HepG2 (cell line): Measurements from ENCODE around the gene HOMEZ. TPM values are rescaled to one million over a fixed set of nuclear protein-coding genes. Genes with fewer than 3 reads are reported as not detected.

Source experiments
- ATAC-seq: fragments of 200-7000 bp; cut with Tn5 transposase; 3 replicates; pipeline ENCODE4 v1.9.1; 2020; ENCODE audit warnings: mild to moderate bottlenecking, moderate library complexity
- BruUV-seq: library from RNA; stranded (reverse); fragments of 400-500 nt; replicated peaks from 2 replicates; lab custom pipeline; 2021; lab: Mats Ljungman, UMichigan
- CTCF ChIA-PET: fragments of 300-600 bp; formaldehyde crosslinking; extraction: SDS; loops from one replicate; lab custom pipeline; 2021; ENCODE audit warnings: low total read pairs, inconsistent platforms, low intra/inter-chr PET ratio; lab: Yijun Ruan, JAX
- POLR2A ChIA-PET: fragments of 350-600 bp; sonication (Branson Sonifier 250); formaldehyde crosslinking; loops from one replicate; lab custom pipeline; 2020; ENCODE audit warnings: antibody characterized with exemption, inconsistent platforms; lab: Yijun Ruan, JAX
- DNase-seq: peaks from one replicate; pipeline ENCODE4 v3.0.0-alpha.2; 2015; ENCODE audit warnings: low spot score
- FAIRE-seq: peaks from 3 replicates; lab custom pipeline; 2011; peaks lifted over from hg19 to GRCh38; lab: Jason Lieb, UNC
- H2AFZ ChIP-seq: one replicate; pipeline ENCODE4 v1.6.1; 2011; ENCODE audit warnings: low read length, inconsistent platforms
- H3K27ac ChIP-seq: fragments of 300-600 bp; 3 replicates; pipeline ENCODE4 v1.8.0; 2011; ENCODE audit warnings: mixed run types, mild to moderate bottlenecking, mixed read lengths, low read length, inconsistent platforms; ENCODE audit not compliant: insufficient read depth; ENCODE audit errors: extremely low read length
- H3K27me3 ChIP-seq, 2 experiments: fragments of 200-600 bp in 1 of 2; 2 replicates in 1 of 2; 3 replicates in 1 of 2; pipeline versions ENCODE4 v1.6.0 to v1.8.0; 2011; ENCODE audit warnings: low read length in 2 of 2, mild to moderate bottlenecking in 2 of 2, moderate library complexity in 2 of 2, inconsistent platforms in 1 of 2; ENCODE audit not compliant: insufficient read depth in 2 of 2, control insufficient read depth in 1 of 2
- H3K36me3 ChIP-seq, 2 experiments: fragments of 200-600 bp in 1 of 2; replicated peaks in 1 of 2; 2 replicates in 1 of 2; 3 replicates in 1 of 2; pipeline versions ENCODE4 v1.5.1 to v1.8.0; 2011; ENCODE audit warnings: low read length in 2 of 2, inconsistent platforms in 1 of 2; ENCODE audit not compliant: insufficient read depth in 2 of 2, control insufficient read depth in 1 of 2
- H3K4me1 ChIP-seq: 2 replicates; pipeline ENCODE4 v1.5.1; 2012; ENCODE audit warnings: low read length, inconsistent platforms; ENCODE audit not compliant: insufficient read depth
- H3K4me2 ChIP-seq: 2 replicates; pipeline ENCODE4 v1.6.0; 2011; ENCODE audit warnings: low read depth, low read length, inconsistent platforms
- H3K4me3 ChIP-seq, 3 experiments: fragments of 200-600 bp in 1 of 3; sonication (generic), shearing (Covaris generic) in 1 of 3; replicated peaks in 1 of 3; 2 replicates each; pipeline ENCODE4 v1.5.1; 2011 to 2016; ENCODE audit warnings: low read length in 3 of 3, inconsistent platforms in 2 of 3, low read depth in 2 of 3, mild to moderate bottlenecking in 2 of 3, control low read depth in 1 of 3, mixed read lengths in 1 of 3; ENCODE audit not compliant: insufficient read depth in 1 of 3
- H3K79me2 ChIP-seq: one replicate; pipeline ENCODE4 v1.6.1; 2011; ENCODE audit warnings: low read length, inconsistent platforms; ENCODE audit not compliant: insufficient read depth
- H3K9ac ChIP-seq: 2 replicates; pipeline ENCODE4 v1.6.0; 2011; ENCODE audit warnings: mild to moderate bottlenecking, low read depth, low read length, inconsistent platforms; ENCODE audit not compliant: insufficient read depth
- H3K9me3 ChIP-seq: 2 replicates; pipeline ENCODE4 v1.5.1; 2012; ENCODE audit warnings: mild to moderate bottlenecking, low read length
- H4K20me1 ChIP-seq: 2 replicates; pipeline ENCODE4 v1.6.0; 2011; ENCODE audit warnings: inconsistent platforms, mild to moderate bottlenecking, low read length, moderate library complexity; ENCODE audit not compliant: insufficient read depth
- BORCS8-MEF2B ChIP-seq: sonication (generic); formaldehyde crosslinking; IDR thresholded peaks from 2 replicates; pipeline ENCODE4 v1.8.0; 2022; ENCODE audit warnings: mild to moderate bottlenecking, missing genetic modification reagents
- GABPA ChIP-seq, 2 experiments: IDR thresholded peaks; 2 replicates each; pipeline ENCODE4 v1.6.1; 2011 to 2016; ENCODE audit warnings: low read depth in 2 of 2, low read length in 1 of 2, missing biosample characterization in 1 of 2, missing genetic modification characterization in 1 of 2
- KDM3A ChIP-seq: IDR thresholded peaks from 2 replicates; pipeline ENCODE4 v1.6.1; 2018; ENCODE audit warnings: low read depth, missing compliant biosample characterization
- LRRFIP1 ChIP-seq: sonication (generic); formaldehyde crosslinking; conservative IDR thresholded peaks from 2 replicates; pipeline ENCODE4 v1.4.0; 2020; ENCODE audit warnings: missing genetic modification reagents
- RBM22 ChIP-seq: fragments of 200-400 bp; formaldehyde crosslinking; optimal IDR thresholded peaks from 2 replicates; pipeline ENCODE3; 2017; ENCODE audit warnings: mild to moderate bottlenecking, low read length, moderate library complexity
- STAT6 ChIP-seq: sonication (generic); formaldehyde crosslinking; IDR thresholded peaks from 2 replicates; pipeline ENCODE4 v1.4.0; 2020; ENCODE audit warnings: missing genetic modification reagents, mild to moderate bottlenecking, borderline replicate concordance
- ZNF30 ChIP-seq: sonication (generic); formaldehyde crosslinking; IDR thresholded peaks from 2 replicates; pipeline ENCODE4 v1.5.0; 2020; ENCODE audit warnings: mild to moderate bottlenecking, missing genetic modification reagents
- ZNF546 ChIP-seq: sonication (generic); formaldehyde crosslinking; conservative IDR thresholded peaks from 2 replicates; pipeline ENCODE4 v1.8.1; 2023; ENCODE audit warnings: mild to moderate bottlenecking, missing genetic modification reagents
- ZNF670 ChIP-seq: sonication (generic); formaldehyde crosslinking; IDR thresholded peaks from 2 replicates; pipeline ENCODE4 v1.8.0; 2022; ENCODE audit warnings: mild to moderate bottlenecking, missing genetic modification reagents, borderline replicate concordance
- WGBS: methylation state at CpG from one replicate; pipeline ENCODE4 v1.1.6; 2017; ENCODE audit warnings: low lambda C conversion rate; 5-methylcytosine and 5-hydroxymethylcytosine counted together
- in situ Hi-C: cut with HindIII; loops from 2 replicates; pipeline ENCODE4 v1.10.0; 2017; ENCODE audit warnings: low pct_unique_long_range_greater_than_20kb; ENCODE audit not compliant: extremely low pct_ligation_motif_present
- intact Hi-C: fragments of 100-400 bp; cut with micrococcal nuclease; formaldehyde crosslinking; loops from one replicate; pipeline ENCODE4 v1.10.0; 2022; ENCODE audit not compliant: unreplicated experiment
- polyA plus RNA-seq, 8 experiments: library from polyadenylated mRNA; depleted of rRNA in 3 of 8; stranded (reverse) in 7 of 8; unstranded in 1 of 8; fragments of >200 nt; fragmentation: Illumina TruSeq in 4 of 8; extraction: Trizol in 4 of 8; gene quantifications; 2 replicates each; pipeline versions ENCODE4 v1.2.1 to v1.2.3, GENCODE V29; 2011 to 2016; ENCODE audit warnings: low read depth in 4 of 8, missing spikeins in 1 of 8, mixed read lengths in 1 of 8; ENCODE audit not compliant: insufficient read depth in 1 of 8
- total RNA-seq, 5 experiments: library from RNA; depleted of rRNA; stranded (reverse); fragments of >200 nt; fragmentation: Illumina TruSeq; extraction: Trizol; gene quantifications; 2 replicates each; pipeline ENCODE4 v1.2.3, GENCODE V29; 2016; ENCODE audit warnings: low read depth in 1 of 5

HOMEZ gene
- total and polyA plus RNA-seq, 2 of the 13 experiments (the other 11 are each of a cell fraction or from before 2014, with no cell fraction given) = 14.5 to 31.8 TPM

GRCh38 chr14:23284654-23285529 is 1.0 kb downstream of the HOMEZ start (continued):
- TF ChIP-seq STAT6 (CRISPR knock-in tag) (0 out of 2 replicates have a peak, but pooled peaks have one; percentile 5), BORCS8-MEF2B (CRISPR knock-in tag) (no peak), ZNF546 (0 out of 2 replicates have a peak, but pooled peaks have one; percentile 1), GABPA (IDR thresholded peaks at IDR 0.05; ENCODE audit: low read depth, low read length) (no peak), GABPA (CRISPR knock-in tag; IDR thresholded peaks at IDR 0.05; ENCODE audit: low read depth) (peak; percentile 26; the same call in 1 of the 2 replicates)

DNA sequence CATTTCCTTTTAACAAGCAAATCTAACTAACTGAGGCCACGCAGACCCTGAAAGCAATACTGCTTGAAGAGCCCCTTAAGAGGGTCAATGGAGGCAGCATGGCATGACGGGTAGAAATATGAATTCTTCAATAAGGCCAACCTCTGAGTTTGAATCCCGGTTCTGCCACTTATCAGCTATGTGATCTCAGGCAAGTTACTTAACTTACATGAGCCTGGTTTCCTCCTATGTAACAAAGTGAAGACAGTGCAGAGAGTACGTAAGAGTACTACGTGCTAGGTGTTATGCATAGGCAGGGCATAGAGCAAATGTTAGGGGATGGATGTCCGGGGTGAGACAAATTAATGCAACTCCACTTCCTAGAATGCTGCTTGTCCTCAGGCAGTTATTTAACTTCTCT is 4.7 kb downstream of the HOMEZ start:
- H2AFZ ChIP-seq = no peak overlapping the region
- ATAC-seq (no peak), FAIRE-seq (no peak), DNase-seq (no peak)
- H3K36me3 ChIP-seq = peaks cover 2 to 5% of the 10 kb centered on the region in 2 experiments; a peak in 1 of 5 replicates
- peaks cover 25% of the 10 kb centered on the region for H3K4me1 ChIP-seq
- CTCF ChIA-PET = no interaction called here
- H3K4me2 ChIP-seq = no peak overlapping the region
- intact Hi-C loops (no loop called here), in situ Hi-C loops (no loop called here)
- POLR2A ChIA-PET = interaction anchor here (1.8 to 5.3 kb wide), 3 partner anchors 21 to 40 kb away, joined by 12 to 30 read pairs (median 16); partner anchors contain the start of genes PABPN1 and PPP1R3E
- H3K4me3 ChIP-seq = no peak overlapping the region
- no peak overlapping the region for H3K9ac ChIP-seq
- peaks cover 19% of the 10 kb centered on the region for H3K79me2 ChIP-seq
- 96% methylated on average over 6 of the region's 6 CpGs for WGBS
- H4K20me1 ChIP-seq = no peaks in the 10 kb centered on the region
- H3K27me3 ChIP-seq = no peaks in the 10 kb centered on the region; a peak in 1 of 5 replicates
- no peak for TF ChIP-seq ZNF670 (CRISPR knock-in tag)
- peak; percentile 42 for TF ChIP-seq RBM22
- TF ChIP-seq LRRFIP1 (CRISPR knock-in tag) = 0 out of 2 replicates have a peak, but pooled peaks have one; percentile 24
- TF ChIP-seq KDM3A (CRISPR knock-in tag) = no peak
- TF ChIP-seq ZNF30 (CRISPR knock-in tag) = peak; percentile 41; the same call in 1 of the 2 replicates
- TF ChIP-seq, all 625 proteins: peak for 3
- Histone ChIP-seq H3K9me3 (no peaks in the 10 kb centered on the region), H3K27ac (no peak overlapping the region)
- BruUV-seq = no TSS peak
